Measurements from ENCODE around the gene RAPGEF1.

RAPGEF1 gene

GRCh38 chr9:131641618-131642495 is 98.0 kb downstream of the RAPGEF1 start:
- DNase-seq = no peak

GRCh38 chr9:131640438-131641137 is 99.3 kb downstream of the RAPGEF1 start:
- DNase-seq = no peak

DNA sequence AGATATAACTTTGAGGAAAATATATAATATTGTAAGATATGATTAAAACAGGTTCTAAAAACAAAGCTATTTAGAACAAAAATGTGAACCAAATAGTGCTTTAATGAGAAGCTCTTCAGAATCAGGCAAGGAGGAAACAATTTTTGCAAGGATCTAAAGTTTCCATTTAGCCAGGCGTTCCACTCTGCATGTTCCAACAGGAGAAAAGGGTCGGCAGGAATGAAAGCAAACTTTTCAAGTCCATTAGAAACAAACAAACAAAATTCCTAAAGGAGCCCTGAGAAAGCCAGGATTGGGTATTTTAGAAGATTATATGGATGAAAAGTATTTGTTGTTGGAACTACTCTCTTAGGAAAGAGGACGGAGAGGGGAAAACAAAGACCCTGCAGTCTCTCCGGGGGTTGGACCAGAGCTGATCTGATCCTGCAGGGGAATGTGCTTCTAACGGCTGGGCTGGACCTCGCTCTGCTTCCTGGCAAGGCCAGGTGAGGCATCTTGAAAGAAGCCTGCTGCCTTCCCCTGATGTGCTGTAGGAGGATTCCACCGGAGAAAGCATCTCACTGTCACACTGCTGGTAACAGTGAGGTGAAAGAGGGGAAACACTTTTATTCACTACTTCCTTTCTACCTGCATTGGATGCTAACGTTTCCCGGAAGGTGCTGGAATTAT is 100.0 kb downstream of the RAPGEF1 start:
- DNase-seq = no peak

GRCh38 chr9:131636593-131636992 is 103.3 kb downstream of the RAPGEF1 start:
- DNase-seq = no peak

DNA sequence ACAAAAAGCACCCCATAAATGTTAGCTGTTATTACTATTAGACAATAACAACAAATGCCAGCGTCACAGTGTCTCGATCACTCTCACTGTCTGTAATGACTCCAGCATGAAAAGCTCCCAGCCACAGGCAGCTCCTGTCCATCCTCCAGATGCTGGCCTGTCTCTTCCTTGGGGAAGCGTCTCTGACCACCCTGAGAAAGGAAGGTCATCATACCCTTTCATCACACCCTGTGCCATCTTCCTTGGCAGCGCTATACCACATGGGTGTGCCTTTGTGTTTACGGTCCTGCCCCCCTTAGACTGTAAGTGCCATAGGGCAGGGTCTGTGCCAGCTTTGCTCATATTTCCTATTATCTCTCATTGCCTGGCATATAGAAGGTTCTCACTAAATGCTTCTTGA is 104.0 kb downstream of the RAPGEF1 start:
- no peak for DNase-seq

GRCh38 chr9:131635285-131635684 is 104.6 kb downstream of the RAPGEF1 start:
- DNase-seq = no peak

- DNase-seq = no peak
These were observed 106.3 kb downstream of the RAPGEF1 start for GRCh38 chr9:131633491-131634031.

- no peak for DNase-seq
These were observed 108.6 kb downstream of the RAPGEF1 start for GRCh38 chr9:131631306-131631705.

GRCh38 chr9:131630205-131630831 is 109.6 kb downstream of the RAPGEF1 start:
- no peak for DNase-seq

DNA sequence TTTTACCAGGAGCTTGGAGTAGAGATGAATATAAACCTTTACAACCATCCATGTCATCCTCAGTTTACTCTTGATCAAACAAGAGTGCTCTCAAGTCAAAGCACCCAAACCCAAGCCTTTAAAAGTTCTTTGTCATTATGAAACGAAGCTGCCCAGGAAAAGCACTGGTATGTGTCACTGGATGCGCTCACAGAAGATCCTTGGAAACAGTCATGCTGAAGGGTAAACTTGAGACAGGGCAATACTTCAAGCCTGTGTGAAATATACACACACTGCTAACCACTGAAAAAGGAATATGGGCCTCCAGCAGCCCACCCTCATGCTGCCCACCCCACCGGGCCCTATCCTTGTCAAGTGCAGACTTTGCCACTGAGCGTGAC is 110.1 kb downstream of the RAPGEF1 start:
- DNase-seq = no peak

GRCh38 chr9:131629226-131629500 is 110.7 kb downstream of the RAPGEF1 start:
- no peak for DNase-seq

GRCh38 chr9:131628459-131629225 is 111.2 kb downstream of the RAPGEF1 start:
- DNase-seq = no peak

DNA sequence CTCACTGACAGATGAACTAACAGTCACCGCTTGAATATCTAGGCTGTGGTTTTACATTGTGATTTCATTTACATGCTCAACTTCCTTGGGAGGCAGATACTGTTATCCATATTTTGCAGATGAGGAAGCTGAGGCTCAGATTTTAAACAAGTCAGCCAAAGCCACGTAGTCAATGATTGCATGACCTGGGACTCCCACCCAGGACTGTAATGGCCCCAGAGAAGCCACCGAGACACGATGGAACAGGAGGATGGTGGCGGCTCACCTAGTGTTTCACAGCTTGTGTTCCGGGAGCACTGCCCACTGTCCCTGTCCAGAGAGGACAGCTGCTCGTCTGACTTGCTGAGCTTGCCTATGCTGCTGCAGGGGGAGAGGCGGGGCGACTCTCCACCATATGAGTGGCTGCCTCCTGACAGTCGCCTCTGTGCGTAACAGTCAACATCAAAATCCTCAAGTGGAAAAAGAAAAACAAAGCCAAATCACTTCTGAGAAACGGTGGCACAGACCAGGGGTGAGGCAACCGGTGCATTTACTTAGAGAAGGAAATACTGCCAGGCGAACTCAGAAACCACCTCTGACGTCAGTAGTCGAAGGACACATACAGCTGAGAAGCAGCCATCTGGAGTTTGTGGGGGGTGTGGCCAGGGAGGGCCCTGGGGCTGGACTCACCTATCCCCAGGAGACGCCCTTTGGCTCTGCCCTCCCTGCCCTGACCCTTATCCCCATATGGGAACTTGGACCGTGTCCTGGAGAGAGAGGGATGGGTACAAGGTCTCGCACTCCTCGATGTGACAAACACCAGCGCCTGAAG is 112.0 kb downstream of the RAPGEF1 start:
- no peak for DNase-seq

GRCh38 chr9:131627326-131627647 is 112.6 kb downstream of the RAPGEF1 start:
- DNase-seq = no peak

- no peak for DNase-seq
These were observed 113.8 kb downstream of the RAPGEF1 start for GRCh38 chr9:131625790-131626670.

DNA sequence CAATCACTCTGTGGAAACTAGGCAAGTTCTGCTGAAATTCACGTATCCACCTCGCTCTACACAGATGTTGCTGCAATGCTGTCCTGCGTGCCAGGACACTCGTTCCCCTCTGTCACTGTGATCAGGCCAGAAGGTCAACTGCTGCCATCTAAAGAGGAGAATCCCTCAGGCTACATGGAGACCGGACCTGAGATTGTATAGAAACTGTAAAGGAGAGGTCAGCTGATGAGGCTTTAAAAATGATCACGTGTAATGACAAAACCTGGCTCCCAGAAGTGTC is 114.4 kb downstream of the RAPGEF1 start:
- DNase-seq = no peak

DNA sequence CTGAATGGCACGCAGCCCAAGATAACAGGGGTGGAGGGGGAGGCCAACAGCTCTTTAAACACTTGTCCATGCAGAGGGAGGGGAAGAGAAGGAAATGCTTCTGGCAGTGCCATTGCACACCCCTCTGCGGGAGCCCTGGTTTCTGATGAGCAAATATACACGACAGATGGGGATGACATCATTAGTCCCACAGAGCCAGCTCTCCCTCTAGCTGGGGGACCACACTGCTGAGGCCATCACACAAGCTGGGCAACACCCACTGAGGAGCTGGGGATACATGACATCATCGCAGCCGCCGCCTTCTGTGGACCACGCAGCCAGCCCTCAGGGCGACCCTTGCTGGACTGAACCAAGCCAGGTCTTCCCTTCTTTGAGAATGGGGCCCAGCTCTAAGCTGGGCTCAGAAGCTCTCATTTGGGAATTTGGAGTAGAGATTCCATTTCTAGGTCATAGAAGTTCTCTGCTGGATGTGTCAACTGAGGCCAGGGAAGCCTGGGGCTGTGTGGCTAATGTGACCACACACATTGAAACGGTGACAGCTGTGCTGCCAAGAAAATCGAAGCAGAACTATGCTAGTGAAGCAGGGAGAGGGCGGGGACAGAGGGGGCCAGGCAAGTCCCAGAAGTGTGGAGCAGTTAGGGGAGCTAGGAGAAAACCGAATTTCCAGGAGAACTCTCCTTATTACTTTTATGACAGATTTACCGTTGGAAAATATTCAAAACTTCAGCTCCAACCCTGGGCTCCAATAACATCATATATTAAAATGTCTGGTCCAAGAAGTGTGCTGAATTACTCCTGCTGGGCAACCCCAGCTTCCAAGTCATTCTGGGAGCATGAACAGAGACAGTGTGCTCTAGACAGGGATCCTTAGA is 115.0 kb downstream of the RAPGEF1 start:
- no peak for DNase-seq

DNA sequence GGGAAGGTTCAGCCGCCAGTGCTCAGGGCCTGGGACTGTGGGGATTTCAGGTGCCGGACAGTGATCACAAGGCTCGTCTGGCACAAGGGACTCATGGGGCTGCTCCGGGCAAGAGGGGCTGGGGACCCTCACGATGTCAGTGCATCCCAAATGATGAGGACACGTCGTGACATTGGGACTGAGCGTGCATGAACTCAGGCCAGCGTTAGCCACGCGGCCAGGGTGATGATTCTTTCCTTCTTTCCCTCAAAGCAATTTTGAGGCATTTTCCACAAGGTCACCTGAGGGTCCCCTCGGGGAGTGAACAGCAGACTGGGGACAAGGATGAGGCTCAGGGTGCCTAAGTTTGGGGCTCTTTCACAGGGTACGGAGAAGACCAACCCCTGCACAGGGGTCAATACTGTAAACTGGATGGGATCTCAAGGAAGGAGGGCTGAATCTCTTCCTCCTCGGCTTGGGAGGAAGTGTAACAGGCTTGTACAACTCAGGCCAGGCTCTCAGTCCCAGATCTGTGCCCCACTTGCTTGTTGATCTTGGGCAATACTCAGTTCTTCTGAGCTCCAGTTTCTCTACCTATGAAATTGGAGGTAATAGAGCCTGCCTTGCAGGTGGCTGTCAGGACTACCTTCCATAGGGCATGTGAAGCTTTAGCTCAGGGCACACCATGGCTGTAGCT is 116.1 kb downstream of the RAPGEF1 start:
- DNase-seq = no peak

GRCh38 chr9:131622523-131622922 is 117.4 kb downstream of the RAPGEF1 start:
- DNase-seq = no peak

Measured in right kidney (tissue), 1 donor.